ENCODE results near the gene TSPEAR. TPM values are rescaled to one million over a fixed set of nuclear protein-coding genes. Genes with fewer than 3 reads are reported as not detected.

The TSPEAR gene
- polyA plus RNA-seq, 1 of the 3 experiments (the other 2 are of a cell fraction): 0.08 TPM

GRCh38 chr21:44534688-44535087 is 176.7 kb downstream of the TSPEAR start:
- peaks cover 35% of the 10 kb centered on the region; the same call in 1 of the 2 replicates for H3K27me3 ChIP-seq (ENCODE audit: insufficient read depth)
- no peaks in the 10 kb centered on the region for H4K20me1 ChIP-seq (ENCODE audit: insufficient read depth)
- H3K9me3 ChIP-seq: no peaks in the 10 kb centered on the region
- WGBS (ENCODE audit: low lambda C conversion rate): 59% methylated on average over 6 of the region's 6 CpGs
- no peaks in the 10 kb centered on the region for H3F3A ChIP-seq (replicated peaks; ENCODE audit: insufficient read depth)
- TF ChIP-seq, protein P1, sequence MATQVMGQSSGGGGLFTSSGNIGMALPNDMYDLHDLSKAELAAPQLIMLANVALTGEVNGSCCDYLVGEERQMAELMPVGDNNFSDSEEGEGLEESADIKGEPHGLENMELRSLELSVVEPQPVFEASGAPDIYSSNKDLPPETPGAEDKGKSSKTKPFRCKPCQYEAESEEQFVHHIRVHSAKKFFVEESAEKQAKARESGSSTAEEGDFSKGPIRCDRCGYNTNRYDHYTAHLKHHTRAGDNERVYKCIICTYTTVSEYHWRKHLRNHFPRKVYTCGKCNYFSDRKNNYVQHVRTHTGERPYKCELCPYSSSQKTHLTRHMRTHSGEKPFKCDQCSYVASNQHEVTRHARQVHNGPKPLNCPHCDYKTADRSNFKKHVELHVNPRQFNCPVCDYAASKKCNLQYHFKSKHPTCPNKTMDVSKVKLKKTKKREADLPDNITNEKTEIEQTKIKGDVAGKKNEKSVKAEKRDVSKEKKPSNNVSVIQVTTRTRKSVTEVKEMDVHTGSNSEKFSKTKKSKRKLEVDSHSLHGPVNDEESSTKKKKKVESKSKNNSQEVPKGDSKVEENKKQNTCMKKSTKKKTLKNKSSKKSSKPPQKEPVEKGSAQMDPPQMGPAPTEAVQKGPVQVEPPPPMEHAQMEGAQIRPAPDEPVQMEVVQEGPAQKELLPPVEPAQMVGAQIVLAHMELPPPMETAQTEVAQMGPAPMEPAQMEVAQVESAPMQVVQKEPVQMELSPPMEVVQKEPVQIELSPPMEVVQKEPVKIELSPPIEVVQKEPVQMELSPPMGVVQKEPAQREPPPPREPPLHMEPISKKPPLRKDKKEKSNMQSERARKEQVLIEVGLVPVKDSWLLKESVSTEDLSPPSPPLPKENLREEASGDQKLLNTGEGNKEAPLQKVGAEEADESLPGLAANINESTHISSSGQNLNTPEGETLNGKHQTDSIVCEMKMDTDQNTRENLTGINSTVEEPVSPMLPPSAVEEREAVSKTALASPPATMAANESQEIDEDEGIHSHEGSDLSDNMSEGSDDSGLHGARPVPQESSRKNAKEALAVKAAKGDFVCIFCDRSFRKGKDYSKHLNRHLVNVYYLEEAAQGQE (IDR thresholded peaks at IDR 0.05; ENCODE audit: low read depth, low read length): no peak
- TF ChIP-seq CHD2 (IDR thresholded peaks at IDR 0.05; ENCODE audit: low read length, partially characterized antibody) (no peak), FOXM1 (IDR thresholded peaks at IDR 0.05; ENCODE audit: low read depth) (no peak), POLR2AphosphoS5 (IDR thresholded peaks at IDR 0.05; ENCODE audit: low read depth, low read length) (no peak), GATA2 (CRISPR knock-in tag; IDR thresholded peaks at IDR 0.05) (no peak), RAD21 (IDR thresholded peaks at IDR 0.05; ENCODE audit: low read length) (no peak), MXI1 (IDR thresholded peaks at IDR 0.05; ENCODE audit: low read depth, low read length) (no peak), RFX5 (IDR thresholded peaks at IDR 0.05; ENCODE audit: low read length) (no peak), FOSL2 (IDR thresholded peaks at IDR 0.05; ENCODE audit: borderline replicate concordance, low read depth) (no peak), RCOR1 (IDR thresholded peaks at IDR 0.05; ENCODE audit: low read length) (no peak), NRF1 (IDR thresholded peaks at IDR 0.05; ENCODE audit: low read depth, low read length) (no peak), IRF3 (IDR thresholded peaks at IDR 0.05; ENCODE audit: low read depth, low read length) (no peak), TEAD4 (IDR thresholded peaks at IDR 0.05; ENCODE audit: borderline replicate concordance, insufficient read depth) (no peak), MAX (IDR thresholded peaks at IDR 0.05; ENCODE audit: low read depth) (no peak), GABPA (IDR thresholded peaks at IDR 0.05; ENCODE audit: low read depth) (no peak), FOXJ3 (CRISPR knock-in tag; IDR thresholded peaks at IDR 0.05) (no peak), SIN3A (IDR thresholded peaks at IDR 0.05; ENCODE audit: borderline replicate concordance, low read depth, low read length) (no peak), JUND (IDR thresholded peaks at IDR 0.05) (no peak), NFIC (IDR thresholded peaks at IDR 0.05; ENCODE audit: borderline replicate concordance) (no peak)
- TF ChIP-seq, protein P2, sequence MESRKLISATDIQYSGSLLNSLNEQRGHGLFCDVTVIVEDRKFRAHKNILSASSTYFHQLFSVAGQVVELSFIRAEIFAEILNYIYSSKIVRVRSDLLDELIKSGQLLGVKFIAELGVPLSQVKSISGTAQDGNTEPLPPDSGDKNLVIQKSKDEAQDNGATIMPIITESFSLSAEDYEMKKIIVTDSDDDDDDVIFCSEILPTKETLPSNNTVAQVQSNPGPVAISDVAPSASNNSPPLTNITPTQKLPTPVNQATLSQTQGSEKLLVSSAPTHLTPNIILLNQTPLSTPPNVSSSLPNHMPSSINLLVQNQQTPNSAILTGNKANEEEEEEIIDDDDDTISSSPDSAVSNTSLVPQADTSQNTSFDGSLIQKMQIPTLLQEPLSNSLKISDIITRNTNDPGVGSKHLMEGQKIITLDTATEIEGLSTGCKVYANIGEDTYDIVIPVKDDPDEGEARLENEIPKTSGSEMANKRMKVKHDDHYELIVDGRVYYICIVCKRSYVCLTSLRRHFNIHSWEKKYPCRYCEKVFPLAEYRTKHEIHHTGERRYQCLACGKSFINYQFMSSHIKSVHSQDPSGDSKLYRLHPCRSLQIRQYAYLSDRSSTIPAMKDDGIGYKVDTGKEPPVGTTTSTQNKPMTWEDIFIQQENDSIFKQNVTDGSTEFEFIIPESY (IDR thresholded peaks at IDR 0.05; ENCODE audit: borderline replicate concordance, low read depth): no peak
- no peaks in the 10 kb centered on the region for H3K9me2 ChIP-seq
- ChIA-PET POLR2A (no interaction called here), CTCF (interaction anchor here (1.3 kb wide), 1 partner anchor 265 kb away, joined by 3 read pairs; no protein-coding TSS in a partner anchor)
- H3K27ac ChIP-seq (ENCODE audit: low read depth in 2 of 2, low read length in 1 of 2): no peak overlapping the region
- no peaks in the 10 kb centered on the region for H3K79me2 ChIP-seq (ENCODE audit: insufficient read depth)
- no peak overlapping the region for H3K9ac ChIP-seq
- no peaks in the 10 kb centered on the region; a peak in 1 of 4 replicates for H3K4me1 ChIP-seq (ENCODE audit: control insufficient read depth in 1 of 2, insufficient read depth in 2 of 2, low read depth in 1 of 2, low read length in 1 of 2)
- no peak overlapping the region for H3K4me3 ChIP-seq (ENCODE audit: low read depth in 2 of 2, low read length in 1 of 2)
- no peak overlapping the region for H3K4me2 ChIP-seq
- no peak for DNase-seq
- no peak overlapping the region for H2AFZ ChIP-seq (ENCODE audit: low read depth)
- H3K36me3 ChIP-seq (replicated peaks in 1 of 2; ENCODE audit: control insufficient read depth in 1 of 2, insufficient read depth in 2 of 2, low read length in 1 of 2): no peaks in the 10 kb centered on the region

Measured in SK-N-SH (cell line).